Stomach smooth muscle (tissue), 2 donors: Measurements from ENCODE around the gene TRAPPC12.
A peak's percentile ranks its signal among the peaks of the same experiment; 100 is the strongest.
"Not testable (repeated sequence)": the region's sequence is repeated elsewhere in the genome, so short reads cannot be mapped to it uniquely, and the experiment has no call there.

Experiments used
- H3K27ac ChIP-seq: one replicate; pipeline ENCODE4 v1.7.0; 2013; ENCODE audit warnings: mild to moderate bottlenecking, low read length, inconsistent platforms
- H3K27me3 ChIP-seq, 2 donors: one replicate each; pipeline ENCODE4 v1.7.0; 2013; ENCODE audit warnings: low read length in 2 of 2; ENCODE audit not compliant: insufficient read depth in 2 of 2, control insufficient read depth in 1 of 2
- H3K36me3 ChIP-seq, 2 donors: one replicate each; pipeline ENCODE4 v1.7.0; 2013; ENCODE audit warnings: low read length in 2 of 2; ENCODE audit not compliant: control insufficient read depth in 2 of 2, insufficient read depth in 2 of 2
- H3K4me1 ChIP-seq: one replicate; pipeline ENCODE4 v1.7.0; 2013; ENCODE audit warnings: low read length; ENCODE audit not compliant: control insufficient read depth, insufficient read depth
- H3K4me3 ChIP-seq, 2 donors: one replicate each; pipeline ENCODE4 v1.7.0; 2013; ENCODE audit warnings: low read length in 2 of 2
- H3K9ac ChIP-seq, 2 donors: one replicate each; pipeline ENCODE4 v1.7.0; 2013; ENCODE audit warnings: low read length in 2 of 2, mild to moderate bottlenecking in 1 of 2
- H3K9me3 ChIP-seq, 2 donors: one replicate each; pipeline ENCODE4 v1.7.0; 2013; ENCODE audit warnings: low read length in 2 of 2; ENCODE audit not compliant: control insufficient read depth in 2 of 2
- donor health status: healthy.
- donor health status: Pancreatic carcinoma.

The TRAPPC12 gene

GRCh38 chr2:3487432-3487831, 107.9 kb downstream of the TRAPPC12 start:
- Histone ChIP-seq H3K9me3 (peaks cover 0 to 6% of the 10 kb centered on the region in 2 donors), H3K27ac (no peak overlapping the region), H3K36me3 (peaks cover 0 to 2% of the 10 kb centered on the region in 2 donors), H3K4me1 (peaks cover 7% of the 10 kb centered on the region), H3K4me3 (no peak overlapping the region), H3K9ac (no peak overlapping the region), H3K27me3 (no peaks in the 10 kb centered on the region)

GRCh38 chr2:3488061-3488531, 108.6 kb downstream of the TRAPPC12 start:
- Histone ChIP-seq H3K36me3 (peaks cover 0 to 2% of the 10 kb centered on the region in 2 donors), H3K27ac (no peak overlapping the region), H3K27me3 (no peaks in the 10 kb centered on the region), H3K4me3 (no peak overlapping the region), H3K9me3 (peaks cover 0 to 6% of the 10 kb centered on the region in 2 donors), H3K4me1 (peaks cover 4% of the 10 kb centered on the region), H3K9ac (no peak overlapping the region)

GRCh38 chr2:3488855-3489763, 109.6 kb downstream of the TRAPPC12 start:
- H3K27ac ChIP-seq, result no peak overlapping the region
- no peaks in the 10 kb centered on the region for H3K27me3 ChIP-seq
- no peak overlapping the region for H3K4me3 ChIP-seq
- peaks cover 0 to 6% of the 10 kb centered on the region in 2 donors for H3K9me3 ChIP-seq
- peaks cover 0 to 2% of the 10 kb centered on the region in 2 donors for H3K36me3 ChIP-seq
- H3K9ac ChIP-seq, result no peak overlapping the region
- peaks cover 4% of the 10 kb centered on the region for H3K4me1 ChIP-seq

GRCh38 chr2:3489764-3490115, 110.2 kb downstream of the TRAPPC12 start:
- H3K4me3 ChIP-seq, result no peak overlapping the region
- no peak overlapping the region for H3K27ac ChIP-seq
- no peak overlapping the region for H3K9ac ChIP-seq
- H3K27me3 ChIP-seq, result no peaks in the 10 kb centered on the region
- peaks cover 4% of the 10 kb centered on the region for H3K4me1 ChIP-seq
- peaks cover 0 to 6% of the 10 kb centered on the region in 2 donors for H3K9me3 ChIP-seq
- peaks cover 0 to 2% of the 10 kb centered on the region in 2 donors for H3K36me3 ChIP-seq

- peaks cover 0 to 5% of the 10 kb centered on the region in 2 donors for H3K36me3 ChIP-seq
- H3K4me3 ChIP-seq, result no peak overlapping the region
- H3K9me3 ChIP-seq, result peaks cover 0 to 6% of the 10 kb centered on the region in 2 donors
- no peaks in the 10 kb centered on the region for H3K27me3 ChIP-seq
- peaks cover 4% of the 10 kb centered on the region for H3K4me1 ChIP-seq
- no peak overlapping the region for H3K27ac ChIP-seq
- H3K9ac ChIP-seq, result no peak overlapping the region
Observed at GRCh38 chr2:3490191-3491170, 111.0 kb downstream of the TRAPPC12 start.

GRCh38 chr2:3491306-3491705, 111.8 kb downstream of the TRAPPC12 start:
- Histone ChIP-seq H3K4me3 (no peak overlapping the region), H3K4me1 (peaks cover 4% of the 10 kb centered on the region), H3K9ac (no peak overlapping the region), H3K27me3 (no peaks in the 10 kb centered on the region), H3K9me3 (peaks cover 0 to 6% of the 10 kb centered on the region in 2 donors), H3K27ac (no peak overlapping the region), H3K36me3 (peaks cover 0 to 6% of the 10 kb centered on the region in 2 donors)

- Histone ChIP-seq H3K4me1 (peaks cover 4% of the 10 kb centered on the region), H3K9me3 (peaks cover 0 to 5% of the 10 kb centered on the region in 2 donors), H3K27me3 (no peaks in the 10 kb centered on the region), H3K4me3 (no peak overlapping the region), H3K9ac (no peak overlapping the region), H3K27ac (no peak overlapping the region), H3K36me3 (peaks cover 1 to 8% of the 10 kb centered on the region in 2 donors)
Observed at GRCh38 chr2:3491716-3492474, 112.4 kb downstream of the TRAPPC12 start.

- not testable (repeated sequence) for H3K9ac ChIP-seq, H3K9me3 ChIP-seq, H3K4me1 ChIP-seq, H3K27ac ChIP-seq, H3K27me3 ChIP-seq, H3K4me3 ChIP-seq
- H3K36me3 ChIP-seq, result peaks cover 7 to 12% of the 10 kb centered on the region in 2 donors
Observed at GRCh38 chr2:3492475-3492787, 112.9 kb downstream of the TRAPPC12 start.

GRCh38 chr2:3492951-3493614, 113.6 kb downstream of the TRAPPC12 start:
- H3K27ac ChIP-seq, result no peak overlapping the region
- H3K4me3 ChIP-seq, result peak overlapping the region in 1 of 2 donors; percentile 54
- H3K27me3 ChIP-seq, result no peaks in the 10 kb centered on the region
- H3K36me3 ChIP-seq, result peaks cover 8 to 15% of the 10 kb centered on the region in 2 donors
- H3K4me1 ChIP-seq, result peaks cover 4% of the 10 kb centered on the region
- H3K9ac ChIP-seq, result no peak overlapping the region
- no peaks in the 10 kb centered on the region for H3K9me3 ChIP-seq
